NCI-H2171 treated with DMSO at 0.1 percent for 48 hours (cell line): Measurements from ENCODE around the gene CCDC181.

Experiments used
- DNase-seq: peaks from one replicate; lab custom pipeline; 2025; lab: John Stamatoyannopoulos, UW

The CCDC181 gene

DNA sequence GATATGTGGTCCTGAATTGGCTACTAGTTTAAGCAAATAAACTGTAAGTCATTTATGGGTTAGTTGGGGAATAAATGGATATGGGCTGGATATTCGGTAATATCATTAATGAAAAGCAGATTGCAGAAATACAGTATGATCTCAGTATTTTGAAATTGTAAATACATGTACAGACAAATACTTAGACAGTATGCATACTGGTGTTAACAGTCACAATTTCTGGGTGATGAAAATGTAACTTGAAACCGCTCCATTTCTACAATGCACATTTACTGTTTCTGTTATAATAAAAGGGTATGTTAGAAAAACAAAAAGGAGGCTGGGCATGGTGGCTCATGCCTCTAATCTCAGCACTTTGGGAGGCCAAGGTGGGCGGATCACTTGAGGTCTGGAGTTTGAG, 31.3 kb downstream of the CCDC181 start:
- DNase-seq, result no peak

- DNase-seq, result no peak
These were observed 34.9 kb downstream of the CCDC181 start for GRCh38 chr1:169392406-169392805.

DNA sequence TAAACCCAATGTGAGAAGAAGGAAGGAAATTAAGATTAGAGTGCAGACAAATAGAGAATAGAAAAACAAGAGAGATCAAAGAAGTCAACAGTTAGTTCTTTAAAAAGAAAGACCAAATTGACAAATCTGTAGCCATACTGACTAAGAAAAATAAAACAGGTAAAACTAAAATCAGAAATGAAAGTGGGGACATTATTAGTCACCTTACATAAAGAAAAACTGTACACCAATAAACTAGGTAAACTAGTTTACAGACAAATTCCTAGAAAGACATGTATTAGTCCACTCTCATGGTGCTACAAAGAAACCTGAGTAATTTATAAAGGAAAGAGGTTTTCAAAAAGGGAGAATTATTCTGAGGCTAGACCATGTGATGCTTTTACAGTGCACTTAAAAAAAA, 37.0 kb downstream of the CCDC181 start:
- DNase-seq, result no peak

DNA sequence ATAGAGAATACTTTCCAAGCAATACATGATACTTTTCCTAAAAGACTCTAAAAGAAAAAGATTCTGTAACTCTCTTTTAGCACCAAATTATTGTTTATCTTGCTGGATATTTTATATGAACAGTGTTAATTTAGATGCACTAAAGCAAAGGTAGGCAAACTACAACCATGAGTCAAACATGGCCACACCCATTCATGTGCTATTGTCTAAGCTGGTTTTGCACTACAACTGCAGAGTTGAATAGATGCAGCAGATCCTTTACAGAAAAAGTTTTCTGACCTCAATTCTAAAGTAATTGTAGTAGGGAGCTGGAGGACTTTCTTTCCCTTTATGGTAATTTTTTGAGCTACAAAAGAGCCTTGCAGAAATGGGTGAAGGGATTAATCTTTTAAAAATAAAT, 39.9 kb downstream of the CCDC181 start:
- DNase-seq, result no peak

DNA sequence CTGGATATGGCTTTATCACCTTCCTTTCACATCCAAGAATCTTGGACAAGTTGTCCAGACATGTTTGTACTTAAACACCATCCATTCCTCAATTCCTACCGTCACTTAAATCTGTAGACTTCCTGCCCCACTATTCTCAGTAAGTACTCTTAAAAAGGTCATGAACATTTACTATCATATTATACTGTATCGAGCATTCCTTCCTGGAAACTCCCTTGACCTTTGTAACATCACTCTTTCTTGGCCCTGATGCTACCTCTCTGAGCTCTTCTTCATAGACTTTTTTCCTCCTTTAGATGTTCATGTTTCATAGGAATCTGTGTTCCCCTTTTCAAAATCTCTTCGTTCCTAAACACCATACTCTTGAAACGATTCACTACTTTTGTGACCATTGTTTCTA, 43.8 kb downstream of the CCDC181 start:
- no peak for DNase-seq

- no peak for DNase-seq
These were observed 46.1 kb downstream of the CCDC181 start for GRCh38 chr1:169381162-169381561.

- no peak for DNase-seq
These were observed 55.9 kb downstream of the CCDC181 start for GRCh38 chr1:169371404-169371803.

DNA sequence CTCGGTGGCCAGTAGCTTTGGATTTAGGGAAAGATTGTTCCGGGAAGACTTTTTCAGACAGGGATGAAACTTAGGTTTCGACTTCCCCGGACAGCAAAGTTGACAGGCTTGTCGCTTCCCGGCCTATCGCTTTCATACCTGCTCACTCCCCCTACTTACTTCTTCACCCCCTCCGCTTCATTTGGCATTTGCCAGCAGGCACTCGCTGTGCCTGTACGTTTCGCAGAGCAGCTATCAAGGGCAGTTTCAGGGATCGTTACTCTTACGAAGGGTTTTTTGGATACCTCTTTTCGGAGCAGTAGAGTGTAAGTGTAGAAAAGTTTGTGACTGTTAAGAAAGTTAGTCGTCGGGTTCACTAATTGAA, 58.9 kb downstream of the CCDC181 start:
- DNase-seq, result peak; percentile 35

GRCh38 chr1:169367686-169368405, 59.4 kb downstream of the CCDC181 start, which contains the start of the genes BLZF1 and NME7:
TSS of gene BLZF1 (plus strand) at chr1:169368195. CDS start at chr1:169369523, 1,328 bp downstream.
TSS of gene NME7 (minus strand) at chr1:169367797. CDS start at chr1:169367710, 87 bp downstream.
- peak; percentile 98 for DNase-seq

- no peak for DNase-seq
These were observed 60.1 kb downstream of the CCDC181 start for GRCh38 chr1:169367096-169367685.

- DNase-seq, result no peak
These were observed 62.3 kb downstream of the CCDC181 start for GRCh38 chr1:169364948-169365347.

DNA sequence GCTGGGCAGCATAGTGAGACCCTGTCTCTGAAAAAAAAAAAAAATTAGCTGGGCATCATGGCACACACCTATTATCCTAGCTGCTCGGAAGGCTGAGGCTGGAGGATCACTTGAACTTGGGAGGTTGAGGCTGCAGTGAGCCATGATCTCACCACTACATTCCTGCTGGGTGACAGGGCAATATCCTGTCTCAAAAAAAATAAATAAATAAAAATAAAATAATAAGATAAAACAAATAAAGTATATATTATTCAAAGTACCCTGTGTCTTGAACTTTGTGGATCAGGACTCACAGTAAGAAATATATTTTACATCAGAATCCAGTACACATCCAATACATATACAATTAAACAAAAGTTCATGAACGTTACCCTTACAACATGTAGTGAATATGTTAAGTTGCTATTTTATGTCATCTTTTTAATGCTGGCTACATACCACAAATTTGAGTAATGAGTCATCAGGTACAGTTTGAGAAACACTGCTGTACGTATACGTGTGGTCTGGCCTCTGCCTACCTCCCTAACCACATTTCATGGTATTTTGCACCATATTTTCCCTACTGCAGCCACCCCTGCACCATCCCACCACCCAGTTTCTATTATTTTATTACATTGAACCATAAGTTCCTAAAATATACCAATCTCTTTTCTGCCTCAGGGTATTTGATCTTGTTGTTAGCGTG, 64.1 kb downstream of the CCDC181 start:
- DNase-seq, result no peak

DNA sequence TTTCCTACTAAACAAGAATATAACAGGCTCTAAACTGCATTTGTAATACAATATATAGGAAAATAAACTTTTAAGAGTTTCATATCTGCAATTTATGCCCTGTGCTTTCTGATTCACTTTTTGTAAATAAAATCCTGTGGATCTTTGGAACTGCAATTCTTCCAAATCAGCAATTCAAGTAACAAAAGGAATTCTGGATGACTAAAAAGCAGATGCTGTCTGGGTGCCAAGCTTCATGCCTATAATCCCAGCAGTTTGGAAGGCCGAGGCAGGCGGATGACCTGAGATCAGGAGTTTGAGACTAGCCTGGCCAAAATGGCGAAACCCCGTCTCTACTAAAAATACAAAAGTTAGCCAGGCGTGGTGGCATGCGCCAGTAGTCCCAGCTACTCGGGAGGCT, 66.0 kb downstream of the CCDC181 start:
- no peak for DNase-seq

- peak; percentile 19 for DNase-seq
These were observed 66.9 kb downstream of the CCDC181 start for GRCh38 chr1:169360415-169360814.

DNA sequence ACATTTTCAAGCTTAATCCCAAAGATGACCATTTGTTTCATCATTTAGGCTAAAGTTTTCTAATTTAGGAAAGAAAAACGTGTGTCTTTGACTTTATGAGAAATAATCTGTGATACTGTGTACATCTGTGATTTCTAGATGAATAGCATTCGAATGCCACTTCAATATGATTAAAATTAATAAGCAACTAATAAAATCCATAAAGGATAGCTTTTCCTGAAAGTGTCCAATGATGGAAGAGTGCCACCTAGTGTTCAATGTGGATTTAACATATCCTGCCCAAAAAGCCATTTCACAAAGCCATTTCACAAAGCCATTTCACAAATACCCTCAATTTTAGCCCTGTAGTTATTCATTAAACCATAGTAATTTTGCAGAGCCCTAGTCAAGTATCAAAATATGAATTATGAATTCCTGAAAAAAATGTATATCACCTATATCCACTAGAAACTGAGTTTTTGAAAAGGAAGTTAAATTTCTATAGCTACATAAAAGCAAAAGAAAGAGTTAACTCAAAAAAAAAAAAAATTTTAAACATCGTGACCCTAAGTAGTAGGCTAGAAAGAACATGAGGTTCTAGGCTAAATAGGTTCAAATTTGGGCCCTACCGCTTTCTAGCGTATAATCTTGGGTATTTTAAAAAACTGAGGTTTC, 78.8 kb downstream of the CCDC181 start:
- peak; percentile 67 for DNase-seq

DNA sequence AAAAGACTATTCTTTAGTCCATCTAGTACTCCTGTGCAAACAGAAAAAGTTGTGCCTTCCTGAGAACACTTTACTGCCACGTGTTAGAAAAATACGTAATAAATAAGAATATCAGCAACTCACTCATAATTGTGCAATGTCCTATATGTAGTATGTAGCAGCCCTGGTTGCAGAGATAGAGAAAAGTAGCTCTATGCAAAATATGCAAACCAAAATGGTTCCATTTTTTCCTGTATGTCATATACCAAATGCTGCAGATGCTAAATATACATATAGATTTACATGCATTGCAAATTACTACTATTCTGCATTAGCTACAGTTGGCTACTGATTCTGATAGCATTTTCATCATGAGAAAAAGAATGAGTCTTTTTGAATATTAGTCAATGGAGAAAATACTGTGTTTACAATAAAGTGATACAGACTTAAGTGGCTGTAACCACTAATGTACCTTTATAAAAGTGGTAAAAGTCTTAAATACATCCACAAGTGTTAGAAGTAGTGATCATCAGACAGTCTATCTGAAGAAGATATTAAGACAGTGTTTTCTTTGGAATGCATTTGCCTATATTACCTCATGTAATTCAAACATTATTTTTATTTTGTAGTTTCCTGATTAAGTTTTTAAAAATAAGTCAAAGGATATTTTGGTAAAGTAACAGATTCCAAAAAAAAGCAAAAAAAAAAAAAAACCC, 79.4 kb downstream of the CCDC181 start:
- DNase-seq, result no peak

DNA sequence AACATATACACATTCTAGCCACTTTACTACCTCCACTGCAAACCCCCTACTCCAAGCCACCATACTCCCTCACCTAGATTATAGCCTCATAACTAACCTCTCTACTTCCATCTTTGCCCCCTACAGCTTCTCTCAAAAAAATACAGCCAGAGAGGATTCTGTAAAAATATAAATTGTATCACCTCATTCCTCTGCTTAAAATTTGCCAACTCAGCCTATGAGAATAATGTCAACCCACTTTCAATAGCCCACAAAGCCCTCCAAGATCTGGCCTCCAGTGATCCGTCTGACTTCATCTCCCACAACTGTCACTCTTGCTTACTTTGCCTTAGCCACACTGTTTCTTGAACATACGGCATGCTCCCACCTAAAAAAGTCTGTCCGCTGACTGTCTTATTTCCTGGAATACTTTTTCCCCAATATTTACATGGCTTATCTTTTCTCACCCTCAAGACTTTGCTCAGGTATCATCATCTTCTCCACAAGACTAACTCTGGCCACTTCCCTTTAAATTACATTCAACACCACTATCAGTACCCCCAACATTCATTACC, 81.2 kb downstream of the CCDC181 start:
- DNase-seq, result no peak

GRCh38 chr1:169345511-169345910, 81.8 kb downstream of the CCDC181 start:
- DNase-seq, result no peak
